ENCODE data around the gene CTSC.
"Not testable (repeated sequence)": the region's sequence is repeated elsewhere in the genome, so short reads cannot be mapped to it uniquely, and the experiment has no call there.

Gene CTSC

DNA sequence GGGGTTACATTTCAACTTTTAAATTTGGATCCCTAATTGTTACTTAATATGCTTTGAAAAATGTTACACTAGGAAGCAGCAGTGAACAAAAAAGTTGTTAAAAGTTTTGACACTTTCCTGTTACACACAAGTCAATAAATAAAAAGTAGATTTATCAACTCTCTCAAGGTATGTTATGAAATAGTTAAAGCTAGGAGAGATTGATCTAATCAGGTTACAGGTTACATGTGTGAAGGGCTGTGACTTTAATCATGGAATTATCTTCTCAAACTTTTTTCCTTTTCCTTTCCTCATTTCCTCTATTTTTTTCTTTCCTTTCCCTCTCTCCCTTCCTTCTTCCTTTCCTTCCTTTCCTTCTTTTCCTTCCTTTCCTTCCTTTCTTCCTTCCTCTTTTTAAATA is 85.3 kb downstream of the CTSC start:
- Mint-ChIP-seq H3K27me3 (no peaks in the 10 kb centered on the region), H3K27ac (no peak overlapping the region), H3K4me3 (no peak overlapping the region), H3K36me3 (peaks cover 5% of the 10 kb centered on the region), H3K4me1 (ENCODE audit: low read depth) (no peaks in the 10 kb centered on the region), H3K9me3 (ENCODE audit: low read depth) (peaks cover 11% of the 10 kb centered on the region)

- H3K4me1 Mint-ChIP-seq (ENCODE audit: low read depth) = no peaks in the 10 kb centered on the region
- H3K9me3 Mint-ChIP-seq (ENCODE audit: low read depth) = peaks cover 10% of the 10 kb centered on the region
- H3K27ac Mint-ChIP-seq = no peak overlapping the region
- H3K4me3 Mint-ChIP-seq = no peak overlapping the region
- H3K27me3 Mint-ChIP-seq = no peaks in the 10 kb centered on the region
- H3K36me3 Mint-ChIP-seq = peaks cover 5% of the 10 kb centered on the region
Measured at GRCh38 chr11:88250566-88251242, 86.8 kb downstream of the CTSC start.

GRCh38 chr11:88249706-88250105 is 87.8 kb downstream of the CTSC start:
- Mint-ChIP-seq H3K27me3 (no peaks in the 10 kb centered on the region), H3K27ac (no peak overlapping the region), H3K4me3 (no peak overlapping the region), H3K36me3 (peaks cover 2% of the 10 kb centered on the region), H3K4me1 (ENCODE audit: low read depth) (no peaks in the 10 kb centered on the region), H3K9me3 (ENCODE audit: low read depth) (peaks cover 1% of the 10 kb centered on the region)

DNA sequence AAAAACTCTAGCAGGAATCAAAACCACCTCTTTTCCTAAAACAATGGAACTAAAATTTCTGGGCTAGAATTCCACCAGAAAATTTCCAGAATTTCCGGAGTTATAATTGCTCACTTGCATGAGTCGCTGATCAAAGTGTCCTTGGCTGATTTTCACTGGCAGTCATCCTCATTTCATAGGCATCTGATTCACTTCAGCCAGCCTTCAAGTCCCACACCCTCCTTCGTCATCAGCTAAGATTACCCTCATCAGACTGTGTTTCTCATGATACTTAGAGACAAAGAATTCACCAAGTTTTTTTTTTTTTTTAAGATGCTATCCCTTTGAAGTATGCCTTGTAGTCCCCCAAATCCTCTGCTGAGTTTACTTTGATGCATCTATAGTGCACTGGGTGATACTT is 90.8 kb downstream of the CTSC start:
- peaks cover 14% of the 10 kb centered on the region for H3K36me3 Mint-ChIP-seq
- H3K27me3 Mint-ChIP-seq = no peaks in the 10 kb centered on the region

GRCh38 chr11:88245576-88245975 is 92.0 kb downstream of the CTSC start:
- H3K27ac Mint-ChIP-seq; H3K4me1 Mint-ChIP-seq (ENCODE audit: low read depth); H3K27me3 Mint-ChIP-seq; H3K4me3 Mint-ChIP-seq: not testable (repeated sequence)
- H3K36me3 Mint-ChIP-seq = peaks cover 16% of the 10 kb centered on the region
- H3K9me3 Mint-ChIP-seq (ENCODE audit: low read depth) = peaks cover 15% of the 10 kb centered on the region

More for the DNA sequence above, 90.8 kb downstream of the CTSC start:
- H3K4me3 Mint-ChIP-seq = no peak overlapping the region
- H3K27ac Mint-ChIP-seq = no peak overlapping the region
- H3K4me1 Mint-ChIP-seq (ENCODE audit: low read depth) = no peaks in the 10 kb centered on the region
- peaks cover 13% of the 10 kb centered on the region for H3K9me3 Mint-ChIP-seq (ENCODE audit: low read depth)

All from activated naive CD8-positive, alpha-beta T cell (primary cell).